SK-N-SH treated with all-trans-retinoic acid at 6 μM for 48 hours (cell line): ENCODE results near the gene ACLY.

Source experiments
- ATAC-seq: fragments of 200-7000 bp; cut with Tn5 transposase; 3 replicates; pipeline ENCODE4 v1.9.1; 2020; ENCODE audit warnings: mild to moderate bottlenecking, moderate library complexity
- BACH2 ChIP-seq: fragments of 250-450 bp; sonication (Bioruptor Pico); IDR thresholded peaks from 2 replicates; pipeline ENCODE4 v1.9.0; 2021; ENCODE audit warnings: mild to moderate bottlenecking, borderline replicate concordance
- ESRRG ChIP-seq: fragments of 250-450 bp; sonication (Bioruptor Pico); IDR thresholded peaks from 2 replicates; pipeline ENCODE4 v1.6.1; 2021; ENCODE audit warnings: mild to moderate bottlenecking
- GLIS3 ChIP-seq: fragments of 250-450 bp; sonication (Bioruptor Pico); IDR thresholded peaks from 2 replicates; pipeline ENCODE4 v1.5.0; 2020; ENCODE audit warnings: mild to moderate bottlenecking, moderate library complexity
- ISL1 ChIP-seq: fragments of 250-450 bp; sonication (Bioruptor Pico); IDR thresholded peaks from 2 replicates; pipeline ENCODE4 v2.1.2; 2022; ENCODE audit warnings: mild to moderate bottlenecking, moderate library complexity
- OSR1 ChIP-seq: fragments of 250-450 bp; sonication (Bioruptor Pico); IDR thresholded peaks from 2 replicates; pipeline ENCODE4 v1.8.0; 2022; ENCODE audit warnings: moderate library complexity, mild to moderate bottlenecking, inconsistent platforms
- PPARA ChIP-seq: fragments of 250-450 bp; sonication (Bioruptor Pico); IDR thresholded peaks from 2 replicates; pipeline ENCODE4 v1.5.0; 2020; ENCODE audit warnings: mild to moderate bottlenecking, borderline replicate concordance
- RARB ChIP-seq: fragments of 250-450 bp; sonication (Bioruptor Pico); IDR thresholded peaks from 2 replicates; pipeline ENCODE4 v1.8.0; 2021; ENCODE audit warnings: mild to moderate bottlenecking, moderate library complexity
- SNAI2 ChIP-seq: fragments of 250-450 bp; sonication (Bioruptor Pico); IDR thresholded peaks from 2 replicates; pipeline ENCODE4 v1.5.0; 2020; ENCODE audit warnings: mild to moderate bottlenecking, moderate library complexity
- TCF4 ChIP-seq: fragments of 250-450 bp; sonication (Bioruptor Pico); IDR thresholded peaks from 2 replicates; pipeline ENCODE4 v1.8.0; 2021; ENCODE audit warnings: mild to moderate bottlenecking, moderate library complexity, borderline replicate concordance
- TOX ChIP-seq: fragments of 250-450 bp; sonication (Bioruptor Pico); IDR thresholded peaks from 2 replicates; pipeline ENCODE4 v1.8.0; 2021; ENCODE audit warnings: mild to moderate bottlenecking, moderate library complexity, borderline replicate concordance
- ZC3H10 ChIP-seq: fragments of 250-450 bp; sonication (Bioruptor Pico); IDR thresholded peaks from 2 replicates; pipeline ENCODE4 v1.5.1; 2021; ENCODE audit warnings: mild to moderate bottlenecking, moderate library complexity
- ZFP30 ChIP-seq: fragments of 450-650 bp; formaldehyde crosslinking; IDR thresholded peaks from 2 replicates; pipeline ENCODE4 v1.5.0; 2022; ENCODE audit warnings: mild to moderate bottlenecking, moderate library complexity
- ZNF565 ChIP-seq: fragments of 450-650 bp; formaldehyde crosslinking; conservative IDR thresholded peaks from 2 replicates; pipeline ENCODE4 v1.5.0; 2020; ENCODE audit warnings: low read depth, mild to moderate bottlenecking, moderate library complexity
- ZNF70 ChIP-seq: fragments of 450-650 bp; formaldehyde crosslinking; IDR thresholded peaks from 2 replicates; pipeline ENCODE4 v1.5.0; 2020; ENCODE audit warnings: mild to moderate bottlenecking, moderate library complexity
- TF ChIP-seq, protein P1 (sequence below): fragments of 250-450 bp; sonication (Bioruptor Pico); IDR thresholded peaks from 2 replicates; pipeline ENCODE4 v1.8.0; 2021; ENCODE audit warnings: low read depth, mild to moderate bottlenecking, moderate library complexity, borderline replicate concordance
- TF ChIP-seq, protein P2 (sequence below): fragments of 250-450 bp; sonication (Bioruptor Pico); IDR thresholded peaks from 2 replicates; pipeline ENCODE4 v1.5.1; 2021; ENCODE audit warnings: mild to moderate bottlenecking, moderate library complexity
- TF ChIP-seq, protein P3 (sequence below): fragments of 250-450 bp; sonication (Bioruptor Pico); IDR thresholded peaks from 2 replicates; pipeline ENCODE4 v1.8.0; 2020; ENCODE audit warnings: mild to moderate bottlenecking, moderate library complexity, borderline replicate concordance

ACLY gene

DNA sequence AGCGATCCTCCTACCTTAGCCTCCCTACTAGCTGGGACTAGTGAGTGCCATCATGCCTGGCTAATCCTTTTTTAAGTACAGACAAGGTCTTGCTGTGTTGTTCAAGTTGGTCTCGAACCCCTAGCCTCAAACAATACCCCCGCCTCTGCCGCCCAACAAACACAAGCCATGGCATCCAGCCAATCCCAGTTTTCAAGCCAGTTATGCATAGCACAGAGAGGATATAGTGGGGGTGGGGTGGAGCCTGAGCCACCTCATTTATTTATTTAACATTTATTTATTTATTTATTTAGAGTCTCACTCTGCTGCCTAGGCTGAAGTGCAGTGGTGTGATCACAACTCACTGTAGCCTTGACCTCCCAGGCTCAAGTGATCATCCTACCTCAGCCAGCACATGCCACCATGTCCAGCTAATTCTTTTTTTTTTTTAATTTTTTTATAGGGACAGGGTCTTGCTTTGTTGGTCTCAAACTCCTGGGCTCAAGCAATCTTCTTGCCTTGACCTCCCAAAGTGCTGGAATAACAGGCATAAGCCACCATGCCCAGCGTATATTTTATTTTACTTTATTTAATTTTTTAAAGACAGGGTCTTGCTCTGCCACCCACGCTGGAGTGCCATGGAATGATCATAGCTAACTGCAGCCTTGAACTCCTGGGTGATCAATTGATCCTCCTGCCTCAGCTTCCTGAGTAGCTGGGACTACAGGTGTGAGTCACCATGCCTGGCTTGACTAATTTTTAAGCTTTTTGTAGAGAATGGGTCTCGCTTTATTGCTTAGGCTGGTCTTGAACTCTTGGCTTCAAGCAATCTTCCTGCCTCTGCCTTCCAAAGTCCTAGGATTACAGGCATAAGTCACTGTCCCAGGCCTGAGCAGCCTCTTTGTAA lies 27.4 kb downstream of the ACLY start (continued):
- TF ChIP-seq SNAI2 (CRISPR knock-in tag) (no peak), TCF4 (CRISPR knock-in tag) (no peak), OSR1 (CRISPR knock-in tag) (no peak), ZNF70 (CRISPR knock-in tag) (no peak), GLIS3 (no peak), RARB (CRISPR knock-in tag) (no peak)
- TF ChIP-seq, protein P1, sequence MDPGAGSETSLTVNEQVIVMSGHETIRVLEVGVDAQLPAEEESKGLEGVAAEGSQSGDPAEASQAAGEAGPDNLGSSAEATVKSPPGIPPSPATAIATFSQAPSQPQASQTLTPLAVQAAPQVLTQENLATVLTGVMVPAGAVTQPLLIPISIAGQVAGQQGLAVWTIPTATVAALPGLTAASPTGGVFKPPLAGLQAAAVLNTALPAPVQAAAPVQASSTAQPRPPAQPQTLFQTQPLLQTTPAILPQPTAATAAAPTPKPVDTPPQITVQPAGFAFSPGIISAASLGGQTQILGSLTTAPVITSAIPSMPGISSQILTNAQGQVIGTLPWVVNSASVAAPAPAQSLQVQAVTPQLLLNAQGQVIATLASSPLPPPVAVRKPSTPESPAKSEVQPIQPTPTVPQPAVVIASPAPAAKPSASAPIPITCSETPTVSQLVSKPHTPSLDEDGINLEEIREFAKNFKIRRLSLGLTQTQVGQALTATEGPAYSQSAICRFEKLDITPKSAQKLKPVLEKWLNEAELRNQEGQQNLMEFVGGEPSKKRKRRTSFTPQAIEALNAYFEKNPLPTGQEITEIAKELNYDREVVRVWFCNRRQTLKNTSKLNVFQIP, result no peak
- TF ChIP-seq, protein P2, sequence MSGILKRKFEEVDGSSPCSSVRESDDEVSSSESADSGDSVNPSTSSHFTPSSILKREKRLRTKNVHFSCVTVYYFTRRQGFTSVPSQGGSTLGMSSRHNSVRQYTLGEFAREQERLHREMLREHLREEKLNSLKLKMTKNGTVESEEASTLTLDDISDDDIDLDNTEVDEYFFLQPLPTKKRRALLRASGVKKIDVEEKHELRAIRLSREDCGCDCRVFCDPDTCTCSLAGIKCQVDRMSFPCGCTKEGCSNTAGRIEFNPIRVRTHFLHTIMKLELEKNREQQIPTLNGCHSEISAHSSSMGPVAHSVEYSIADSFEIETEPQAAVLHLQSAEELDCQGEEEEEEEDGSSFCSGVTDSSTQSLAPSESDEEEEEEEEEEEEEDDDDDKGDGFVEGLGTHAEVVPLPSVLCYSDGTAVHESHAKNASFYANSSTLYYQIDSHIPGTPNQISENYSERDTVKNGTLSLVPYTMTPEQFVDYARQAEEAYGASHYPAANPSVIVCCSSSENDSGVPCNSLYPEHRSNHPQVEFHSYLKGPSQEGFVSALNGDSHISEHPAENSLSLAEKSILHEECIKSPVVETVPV (CRISPR knock-in tag), result no peak

DNA sequence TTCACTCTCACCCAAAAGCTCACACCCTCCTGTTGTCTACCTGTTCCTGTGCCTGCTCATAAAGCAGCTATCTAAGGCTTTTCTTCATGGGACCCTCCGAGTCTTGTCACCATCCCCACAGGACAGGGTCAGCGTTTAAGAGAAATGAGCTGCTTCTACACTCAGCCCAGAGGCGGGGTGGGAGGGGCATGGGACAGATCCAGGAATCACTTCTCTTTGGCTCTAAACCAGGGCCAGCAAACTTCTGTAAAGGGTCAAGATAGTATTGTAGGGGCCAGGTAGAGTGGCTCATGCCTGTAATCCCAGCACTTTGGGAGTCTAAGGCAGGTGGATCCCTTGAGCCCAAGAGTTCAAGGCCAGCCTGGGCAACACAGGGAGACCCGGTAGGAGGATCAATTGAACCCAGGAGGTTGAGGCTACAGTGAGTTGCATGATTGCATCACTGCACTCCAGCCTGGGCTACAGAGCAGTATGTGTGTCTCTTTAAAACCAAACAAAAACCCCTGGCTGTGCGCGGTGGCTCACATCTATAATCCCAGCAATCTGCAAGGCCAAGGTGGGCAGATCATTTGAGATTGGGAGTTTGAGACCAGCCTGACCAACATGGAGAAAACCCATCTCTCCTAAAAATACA lies 30.3 kb downstream of the ACLY start:
- TF ChIP-seq, protein P2 (CRISPR knock-in tag), result no peak
- no peak for TF ChIP-seq BACH2 (CRISPR knock-in tag)
- no peak for TF ChIP-seq TOX (CRISPR knock-in tag)
- TF ChIP-seq ESRRG (CRISPR knock-in tag), result no peak
- TF ChIP-seq, protein P3, sequence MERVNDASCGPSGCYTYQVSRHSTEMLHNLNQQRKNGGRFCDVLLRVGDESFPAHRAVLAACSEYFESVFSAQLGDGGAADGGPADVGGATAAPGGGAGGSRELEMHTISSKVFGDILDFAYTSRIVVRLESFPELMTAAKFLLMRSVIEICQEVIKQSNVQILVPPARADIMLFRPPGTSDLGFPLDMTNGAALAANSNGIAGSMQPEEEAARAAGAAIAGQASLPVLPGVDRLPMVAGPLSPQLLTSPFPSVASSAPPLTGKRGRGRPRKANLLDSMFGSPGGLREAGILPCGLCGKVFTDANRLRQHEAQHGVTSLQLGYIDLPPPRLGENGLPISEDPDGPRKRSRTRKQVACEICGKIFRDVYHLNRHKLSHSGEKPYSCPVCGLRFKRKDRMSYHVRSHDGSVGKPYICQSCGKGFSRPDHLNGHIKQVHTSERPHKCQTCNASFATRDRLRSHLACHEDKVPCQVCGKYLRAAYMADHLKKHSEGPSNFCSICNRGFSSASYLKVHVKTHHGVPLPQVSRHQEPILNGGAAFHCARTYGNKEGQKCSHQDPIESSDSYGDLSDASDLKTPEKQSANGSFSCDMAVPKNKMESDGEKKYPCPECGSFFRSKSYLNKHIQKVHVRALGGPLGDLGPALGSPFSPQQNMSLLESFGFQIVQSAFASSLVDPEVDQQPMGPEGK (CRISPR knock-in tag), result no peak
- no peak for TF ChIP-seq SNAI2 (CRISPR knock-in tag)
- TF ChIP-seq OSR1 (CRISPR knock-in tag), result no peak
- no peak for TF ChIP-seq ZFP30 (CRISPR knock-in tag)
- no peak for TF ChIP-seq PPARA (CRISPR knock-in tag)
- TF ChIP-seq, all 23 proteins: peak for 0
- ATAC-seq, result no peak

DNA sequence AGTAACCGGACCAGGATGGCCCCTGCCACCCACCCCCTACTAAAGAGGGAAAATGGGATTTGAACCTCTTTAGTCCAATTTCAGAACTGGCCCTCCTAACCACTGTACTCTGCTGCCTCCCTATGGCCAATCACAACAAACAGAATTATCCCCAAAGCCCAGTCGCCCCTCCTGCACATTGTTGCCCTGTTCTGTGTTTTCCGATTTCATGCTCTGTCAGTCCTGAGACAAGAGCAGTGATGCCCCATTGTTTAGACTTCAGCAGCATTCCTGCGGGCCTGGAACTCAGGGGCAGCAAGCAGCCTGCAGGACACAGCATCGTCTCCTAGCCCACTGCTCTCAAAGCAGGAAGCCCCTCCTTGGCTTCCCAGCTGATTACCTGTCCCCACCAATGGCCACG lies 33.0 kb downstream of the ACLY start:
- TF ChIP-seq RARB (CRISPR knock-in tag) (no peak), ZC3H10 (CRISPR knock-in tag) (no peak), GLIS3 (no peak), ZNF565 (no peak), ISL1 (no peak)
- TF ChIP-seq, protein P2 (CRISPR knock-in tag), result no peak
- TF ChIP-seq, protein P1, result no peak
- TF ChIP-seq, all 23 proteins: peak for 0
- ATAC-seq, result peak; percentile 46; the same call in 2 of the 3 replicates
